Measurements from ENCODE around the gene SENP1. TPM values are rescaled to one million over a fixed set of nuclear protein-coding genes. Genes with fewer than 3 reads are reported as not detected.

Gene SENP1
- total and polyA plus RNA-seq, 2 of the 13 experiments (the other 11 are each of a cell fraction or from before 2014, with no cell fraction given): 14.0 to 20.2 TPM

- TF ChIP-seq TFDP1 (CRISPR knock-in tag; IDR thresholded peaks at IDR 0.05; ENCODE audit: borderline replicate concordance) (no peak), ZNF670 (CRISPR knock-in tag; IDR thresholded peaks at IDR 0.05; ENCODE audit: borderline replicate concordance) (no peak), AFF4 (CRISPR knock-in tag; IDR thresholded peaks at IDR 0.05) (no peak), ATF3 (CRISPR knock-in tag; IDR thresholded peaks at IDR 0.05) (no peak)
These were observed 38.0 kb upstream of the SENP1 start (continued) for GRCh38 chr12:48143898-48144297.

GRCh38 chr12:48142818-48143674, 37.2 kb upstream of the SENP1 start:
- no peak overlapping the region for H3K9ac ChIP-seq (ENCODE audit: insufficient read depth, low read depth, low read length)
- H2AFZ ChIP-seq (ENCODE audit: low read length): no peak overlapping the region
- BruUV-seq (replicated peaks): no TSS peak
- WGBS (ENCODE audit: low lambda C conversion rate): 93% methylated on average over 3 of the region's 7 CpGs
- H3K4me1 ChIP-seq (ENCODE audit: insufficient read depth, low read length): no peaks in the 10 kb centered on the region
- FAIRE-seq (no peak), DNase-seq (ENCODE audit: low spot score) (no peak), ATAC-seq (no peak)
- H3K27ac ChIP-seq (ENCODE audit: extremely low read length, insufficient read depth, low read length): no peak overlapping the region
- H3K79me2 ChIP-seq (ENCODE audit: insufficient read depth, low read length): no peaks in the 10 kb centered on the region
- H3K4me3 ChIP-seq (replicated peaks in 1 of 3; ENCODE audit: insufficient read depth in 1 of 3, low read depth in 2 of 3, low read length in 3 of 3): no peak overlapping the region
- H4K20me1 ChIP-seq (ENCODE audit: insufficient read depth, low read length): no peaks in the 10 kb centered on the region
- no peaks in the 10 kb centered on the region for H3K9me3 ChIP-seq (ENCODE audit: low read length)
- ChIA-PET CTCF (ENCODE audit: low intra/inter-chr PET ratio, low total read pairs) (no interaction called here), POLR2A (interaction anchor here (2.1 kb wide), 1 partner anchor 14 kb away, joined by 5 read pairs; the partner anchor contains the start of gene ASB8)
- in situ Hi-C loops (cut with HindIII; ENCODE audit: extremely low pct_ligation_motif_present, low pct_unique_long_range_greater_than_20kb) (no loop called here), intact Hi-C loops (cut with micrococcal nuclease; ENCODE audit: unreplicated experiment) (no loop called here)
- H3K36me3 ChIP-seq (replicated peaks in 1 of 2; ENCODE audit: control insufficient read depth in 1 of 2, insufficient read depth in 2 of 2, low read length in 2 of 2): no peaks in the 10 kb centered on the region; a peak in 1 of 5 replicates
- H3K4me2 ChIP-seq (ENCODE audit: low read depth, low read length): no peak overlapping the region
- H3K27me3 ChIP-seq (ENCODE audit: control insufficient read depth in 1 of 2, insufficient read depth in 2 of 2, low read length in 2 of 2): no peaks in the 10 kb centered on the region
- TF ChIP-seq YEATS4 (CRISPR knock-in tag; IDR thresholded peaks at IDR 0.05; ENCODE audit: borderline replicate concordance): no peak
- no peak for TF ChIP-seq SMAD3 (CRISPR knock-in tag; IDR thresholded peaks at IDR 0.05)
- no peak for TF ChIP-seq ZNF18 (CRISPR knock-in tag; IDR thresholded peaks at IDR 0.05; ENCODE audit: insufficient replicate concordance)
- TF ChIP-seq ZFYVE20 (CRISPR knock-in tag; IDR thresholded peaks at IDR 0.05; ENCODE audit: borderline replicate concordance, low read depth): no peak
- no peak for TF ChIP-seq SKI (IDR thresholded peaks at IDR 0.05; ENCODE audit: partially characterized antibody)
- no peak for TF ChIP-seq ZFY (CRISPR knock-in tag; IDR thresholded peaks at IDR 0.05)
- TF ChIP-seq HMGXB4 (CRISPR knock-in tag; IDR thresholded peaks at IDR 0.05; ENCODE audit: borderline replicate concordance in 1 of 2, low read depth in 1 of 2): no peak
- TF ChIP-seq ZMYM4 (CRISPR knock-in tag; IDR thresholded peaks at IDR 0.05): no peak

Measured in HepG2 (cell line).